NCI-H460 (cell line): Measurements from ENCODE around the gene TRABD2B. TPM values are rescaled to one million over a fixed set of nuclear protein-coding genes. Genes with fewer than 3 reads are reported as not detected.

Source experiments
- DNase-seq: peaks from one replicate; pipeline ENCODE4 v3.0.0-alpha.2; 2016; ENCODE audit warnings: low read depth; ENCODE audit errors: extremely low read depth
- total RNA-seq: library from RNA; depleted of rRNA; stranded (reverse); fragments of >200 nt; shearing (Covaris generic); gene quantifications from 2 replicates; pipeline ENCODE4 v1.2.3, GENCODE V29; 2014

Gene TRABD2B
- total RNA-seq, 1 experiment from 2014 or later: 1.3 TPM

- no peak for DNase-seq
Measured at GRCh38 chr1:48023488-48023887, 26.3 kb upstream of the TRABD2B start.

GRCh38 chr1:48022306-48022705 is 25.1 kb upstream of the TRABD2B start:
- DNase-seq: no peak

- no peak for DNase-seq
Measured at GRCh38 chr1:48021792-48022191, 24.6 kb upstream of the TRABD2B start.

- DNase-seq: no peak
Measured at GRCh38 chr1:48019714-48020315, 22.6 kb upstream of the TRABD2B start.

GRCh38 chr1:48018799-48019198 is 21.6 kb upstream of the TRABD2B start:
- DNase-seq: no peak

GRCh38 chr1:48017716-48018115 is 20.5 kb upstream of the TRABD2B start:
- DNase-seq: no peak

- DNase-seq: no peak
Measured at GRCh38 chr1:48016515-48016914, 19.3 kb upstream of the TRABD2B start.

- DNase-seq: no peak
Measured at GRCh38 chr1:48013270-48013669, 16.1 kb upstream of the TRABD2B start.

- DNase-seq: no peak
Measured at GRCh38 chr1:48007047-48007446, 9.9 kb upstream of the TRABD2B start.

GRCh38 chr1:48006264-48006663 is 9.1 kb upstream of the TRABD2B start:
- DNase-seq: no peak

GRCh38 chr1:48005253-48006117 is 8.3 kb upstream of the TRABD2B start:
- no peak for DNase-seq

GRCh38 chr1:48003741-48004531 is 6.8 kb upstream of the TRABD2B start:
- no peak for DNase-seq

GRCh38 chr1:48002142-48002541 is 5.0 kb upstream of the TRABD2B start:
- DNase-seq: no peak

GRCh38 chr1:48001696-48002095 is 4.5 kb upstream of the TRABD2B start:
- no peak for DNase-seq

GRCh38 chr1:48000883-48001282 is 3.7 kb upstream of the TRABD2B start:
- no peak for DNase-seq

- DNase-seq: no peak
Measured at GRCh38 chr1:47999097-47999496, 1.9 kb upstream of the TRABD2B start.

- DNase-seq: no peak
Measured at GRCh38 chr1:47998396-47998990, 1.3 kb upstream of the TRABD2B start.

GRCh38 chr1:47996406-47997226 is 569 bp downstream of the TRABD2B start:
- no peak for DNase-seq

- no peak for DNase-seq
Measured at GRCh38 chr1:47996060-47996405, 1.2 kb downstream of the TRABD2B start.

- DNase-seq: no peak
Measured at GRCh38 chr1:47995306-47996050, 1.7 kb downstream of the TRABD2B start.
